CD4-positive, alpha-beta T cell treated with Interleukin-21 for 1 hour (primary cell): ENCODE data around the gene SPTB.
A peak's percentile ranks its signal among the peaks of the same experiment; 100 is the strongest.

ENCODE experiments used
- DNase-seq: peaks from one replicate; pipeline ENCODE4 v3.0.0-alpha.2; 2020

SPTB gene

DNA sequence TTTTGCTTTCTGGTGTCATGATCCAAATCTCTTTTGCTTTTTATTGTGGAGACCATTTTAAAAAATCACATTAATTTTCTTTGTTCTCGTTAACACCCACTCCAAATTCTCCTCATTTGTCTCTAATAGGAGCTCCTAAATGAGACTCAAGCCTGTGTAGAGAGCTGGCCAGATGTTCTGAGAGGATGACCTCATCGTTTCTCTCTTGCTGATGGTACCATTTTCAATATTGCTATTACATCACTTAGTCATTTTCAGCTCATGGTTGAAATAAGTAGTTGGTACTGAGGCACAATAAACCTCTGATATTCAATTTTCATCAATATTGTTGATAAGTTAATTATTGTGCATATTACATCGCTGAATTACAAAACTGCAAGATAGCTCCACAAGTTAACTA lies 31.5 kb downstream of the SPTB start:
- DNase-seq: no peak

DNA sequence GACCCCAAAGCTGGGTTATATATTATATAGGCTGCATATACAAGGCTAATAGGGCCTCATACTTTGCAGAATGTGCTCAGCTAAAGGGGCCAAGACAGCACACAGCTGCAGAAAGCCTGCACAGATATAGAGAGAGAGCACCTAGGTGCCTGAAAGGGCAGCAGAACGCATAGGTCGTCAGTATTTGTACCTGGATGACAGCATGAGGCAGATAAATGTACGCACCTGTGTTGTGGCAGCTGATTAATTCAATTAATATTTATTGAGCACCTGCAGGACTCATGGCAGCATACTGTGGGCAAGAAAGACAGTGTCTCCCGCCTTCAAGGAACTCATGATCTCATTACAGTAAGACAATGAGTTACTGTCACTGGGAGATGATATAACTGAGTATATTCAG lies 33.4 kb downstream of the SPTB start:
- no peak for DNase-seq

DNA sequence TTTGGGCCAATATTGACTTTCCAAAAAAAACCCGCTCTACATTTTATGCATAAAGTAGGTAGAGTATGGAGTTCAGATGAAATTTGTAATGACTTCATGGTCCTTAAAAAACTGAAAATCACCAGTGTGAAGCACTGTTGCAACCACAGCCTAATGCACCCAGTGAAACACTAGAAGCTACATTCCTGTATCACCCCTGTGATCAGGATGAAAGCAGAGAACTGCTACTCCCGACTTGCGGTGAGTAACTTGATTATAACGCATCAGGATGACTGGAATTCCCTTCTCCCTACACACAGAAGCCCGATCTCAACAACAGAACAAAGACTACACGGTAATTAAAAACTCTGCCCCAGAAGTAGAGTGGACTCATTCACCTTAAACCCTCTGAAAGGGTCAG lies 33.8 kb downstream of the SPTB start:
- no peak for DNase-seq

DNA sequence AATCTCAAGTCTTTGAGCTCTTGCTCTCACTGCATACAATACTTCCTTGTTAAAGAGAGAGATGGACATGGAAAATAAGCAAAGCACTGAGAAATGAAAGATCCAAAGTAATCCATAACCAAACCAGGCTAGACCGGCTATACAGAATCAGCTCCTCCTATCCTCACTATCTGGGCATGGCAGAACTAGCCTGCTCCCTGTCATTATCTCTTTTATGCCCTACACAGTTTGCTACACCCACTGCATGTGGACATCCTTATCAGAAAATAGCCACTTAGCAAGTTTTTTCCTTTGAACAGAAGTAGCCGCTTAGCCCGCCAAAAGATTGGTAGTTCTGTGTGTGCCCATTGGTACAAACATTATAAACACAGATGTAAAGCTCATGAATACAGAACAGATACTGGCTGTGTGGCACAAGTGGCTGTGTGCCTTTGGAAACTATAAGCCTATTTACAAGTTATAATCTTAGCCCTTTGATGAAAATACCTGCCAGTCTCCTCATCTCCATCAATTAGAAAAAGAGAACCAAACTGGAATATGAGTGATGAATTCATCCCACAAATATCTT lies 34.7 kb downstream of the SPTB start:
- no peak for DNase-seq

GRCh38 chr14:64844272-64844671 lies 35.4 kb downstream of the SPTB start:
- DNase-seq: no peak

DNA sequence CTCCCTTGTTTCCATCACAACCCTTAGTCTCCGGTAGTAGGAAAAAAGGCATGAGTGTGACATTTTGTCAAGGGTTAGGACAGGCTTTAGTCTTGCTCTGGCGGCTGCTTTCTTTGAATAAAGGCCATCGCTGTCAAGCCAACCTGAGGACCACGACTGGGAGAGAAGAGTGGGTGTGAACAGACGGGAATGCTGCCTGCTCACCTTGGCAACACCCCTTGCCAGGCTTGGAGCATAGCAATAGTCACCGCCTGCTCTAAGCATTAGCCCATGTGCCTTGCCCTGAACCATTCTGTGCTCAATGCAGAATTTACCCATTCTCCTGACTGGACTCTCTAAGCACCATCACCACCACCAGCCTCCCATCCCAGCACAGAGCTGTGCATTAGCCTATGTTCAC lies 36.2 kb downstream of the SPTB start:
- no peak for DNase-seq

- DNase-seq: no peak
These were observed 37.6 kb downstream of the SPTB start for GRCh38 chr14:64841772-64842750.

DNA sequence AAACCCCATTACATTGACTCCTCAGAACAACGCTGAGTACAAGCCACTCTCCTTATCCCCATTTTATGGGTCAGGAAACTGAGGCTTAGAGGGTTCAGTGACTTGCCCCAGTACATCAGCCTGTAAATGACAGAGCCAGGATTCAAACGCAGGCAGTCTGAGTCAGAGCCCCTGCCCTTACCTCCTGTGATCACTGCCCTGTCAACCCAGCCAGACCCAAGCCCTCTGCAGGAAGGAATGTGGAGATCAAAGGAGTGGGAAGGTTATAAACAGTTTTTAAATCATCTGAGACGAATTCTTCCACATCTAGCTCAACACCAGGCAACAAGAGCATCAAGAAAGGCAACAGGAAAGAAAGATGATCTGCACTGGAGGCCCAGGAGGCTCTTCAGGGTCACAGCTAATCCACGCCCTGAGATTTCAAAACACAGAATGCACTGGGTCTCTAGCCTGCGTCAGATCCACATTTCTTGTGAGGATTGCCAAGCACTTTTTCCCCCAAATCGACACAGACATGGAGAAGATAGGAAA lies 38.5 kb downstream of the SPTB start:
- DNase-seq: no peak

GRCh38 chr14:64838656-64839055 lies 41.1 kb downstream of the SPTB start:
- no peak for DNase-seq

- no peak for DNase-seq
These were observed 44.3 kb downstream of the SPTB start for GRCh38 chr14:64835431-64835830.

DNA sequence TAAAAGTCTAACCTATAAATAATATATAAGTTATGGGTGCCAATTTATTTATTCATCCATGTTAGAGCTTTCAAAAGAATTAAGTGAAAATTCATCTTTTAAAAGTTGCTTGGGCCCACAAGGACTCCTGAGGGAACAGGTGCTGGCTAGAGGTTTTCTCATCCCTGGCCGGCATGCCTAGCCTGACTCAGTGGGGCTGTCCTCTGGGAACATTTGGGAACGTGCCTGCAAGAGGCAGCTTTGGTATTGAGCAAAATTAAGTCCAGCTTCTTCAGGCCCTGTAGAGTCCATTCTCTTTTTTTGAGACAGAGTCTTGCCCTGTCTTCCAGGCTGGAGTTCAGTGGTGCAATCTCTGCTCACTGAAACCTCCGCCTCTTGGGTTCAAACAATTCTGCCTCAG lies 44.7 kb downstream of the SPTB start:
- DNase-seq: no peak

GRCh38 chr14:64831419-64831818 lies 48.3 kb downstream of the SPTB start:
- DNase-seq: no peak

GRCh38 chr14:64830961-64831360 lies 48.7 kb downstream of the SPTB start:
- no peak for DNase-seq

DNA sequence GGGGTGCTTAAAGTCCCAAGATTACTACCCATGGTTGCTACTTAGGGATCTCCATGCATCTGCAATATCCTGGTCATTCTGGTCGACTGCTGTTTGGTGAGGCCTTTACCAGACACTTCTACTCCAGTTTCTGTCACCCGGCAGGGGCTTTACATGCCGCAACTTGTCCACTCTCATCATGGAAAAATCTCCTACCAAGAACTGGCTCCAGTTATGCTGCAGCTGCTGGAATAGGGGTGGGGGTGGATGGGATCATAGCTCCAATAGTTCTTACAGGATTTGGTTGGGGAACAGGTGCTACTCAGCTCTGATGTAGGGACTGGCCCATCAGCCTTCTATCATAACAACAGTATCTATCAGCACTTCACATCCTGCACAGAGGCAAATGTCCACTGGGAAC lies 51.6 kb downstream of the SPTB start:
- no peak for DNase-seq

DNA sequence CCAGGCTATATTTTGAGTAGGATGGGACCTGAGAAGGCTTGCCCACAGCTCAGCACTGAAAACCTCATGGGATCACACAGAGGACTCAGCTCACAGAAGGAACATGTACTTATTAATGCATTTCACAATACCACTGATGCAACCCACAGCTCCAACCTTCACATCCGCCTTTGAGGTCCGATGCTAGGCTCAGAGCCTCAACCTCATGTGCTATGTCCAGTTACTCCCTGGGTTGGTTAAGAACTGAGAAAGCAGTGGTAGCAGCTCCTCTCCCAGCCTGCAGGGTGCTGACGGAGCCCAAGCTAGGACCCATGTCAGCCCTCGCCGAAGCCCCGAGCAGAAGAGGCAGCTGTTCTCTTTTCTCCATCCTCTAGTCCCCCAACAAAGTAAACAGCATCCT lies 52.9 kb downstream of the SPTB start:
- no peak for DNase-seq

DNA sequence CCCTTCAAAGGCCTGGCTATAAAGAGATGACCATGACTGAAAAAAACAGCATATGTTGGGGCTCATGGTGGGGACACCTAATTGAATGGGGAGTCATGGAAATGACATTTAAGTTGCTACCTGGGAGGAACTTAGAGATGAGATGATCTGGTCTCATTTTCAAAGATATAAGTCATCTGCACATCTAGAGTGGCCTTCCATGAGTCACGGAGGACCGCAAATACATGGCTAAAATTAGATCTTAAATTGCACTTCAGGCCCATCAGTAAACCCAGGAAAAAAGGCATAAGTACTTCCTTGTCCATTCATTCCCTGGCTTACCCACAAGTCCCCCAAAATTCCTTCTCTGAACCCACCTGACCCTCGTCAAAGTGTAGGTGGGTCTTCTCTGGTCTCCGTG lies 53.4 kb downstream of the SPTB start:
- DNase-seq: no peak

GRCh38 chr14:64825509-64825908 lies 54.2 kb downstream of the SPTB start:
- no peak for DNase-seq

GRCh38 chr14:64825006-64825405 lies 54.7 kb downstream of the SPTB start:
- no peak for DNase-seq

DNA sequence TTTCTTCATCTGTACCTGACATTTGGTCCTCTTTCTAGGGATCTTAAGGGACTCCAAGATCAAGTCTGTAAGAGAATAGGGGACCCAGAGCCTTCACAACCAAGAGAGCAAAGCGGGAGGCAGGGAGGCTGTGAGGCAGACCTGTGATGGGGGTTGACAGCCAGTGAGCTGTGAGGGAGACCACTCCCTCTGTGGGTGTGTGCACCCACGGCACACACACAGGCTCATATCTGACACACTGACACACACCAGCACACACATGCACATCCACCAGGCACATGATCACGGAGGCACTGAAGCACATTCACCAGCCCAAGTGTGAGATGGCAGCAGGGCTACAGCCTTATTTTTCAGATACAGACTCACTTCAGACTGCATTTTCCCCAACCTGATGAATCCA lies 55.2 kb downstream of the SPTB start:
- DNase-seq: no peak

GRCh38 chr14:64823305-64823861 lies 56.3 kb downstream of the SPTB start:
- peak; percentile 63 for DNase-seq

DNA sequence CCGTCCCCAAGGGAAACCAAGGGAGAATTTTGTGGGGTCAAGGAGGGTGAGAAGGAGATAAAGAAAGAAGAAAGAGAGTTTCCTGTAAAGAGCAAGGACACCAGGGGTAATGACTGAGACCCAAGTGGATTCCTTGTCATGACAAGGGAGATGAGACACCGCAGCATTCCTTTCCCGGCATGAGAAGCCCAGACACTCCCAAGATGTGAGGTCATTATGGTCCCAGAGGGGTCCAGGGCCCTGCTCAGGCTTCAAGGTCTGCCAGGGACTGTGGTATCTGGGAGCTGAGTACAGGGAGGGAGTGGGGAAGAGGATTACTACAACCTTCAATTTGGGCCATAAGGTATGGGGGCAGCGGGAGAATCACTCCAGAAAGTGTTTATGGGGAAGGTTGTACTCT lies 58.1 kb downstream of the SPTB start:
- DNase-seq: no peak

GRCh38 chr14:64818151-64818550 lies 61.6 kb downstream of the SPTB start:
- DNase-seq: no peak

DNA sequence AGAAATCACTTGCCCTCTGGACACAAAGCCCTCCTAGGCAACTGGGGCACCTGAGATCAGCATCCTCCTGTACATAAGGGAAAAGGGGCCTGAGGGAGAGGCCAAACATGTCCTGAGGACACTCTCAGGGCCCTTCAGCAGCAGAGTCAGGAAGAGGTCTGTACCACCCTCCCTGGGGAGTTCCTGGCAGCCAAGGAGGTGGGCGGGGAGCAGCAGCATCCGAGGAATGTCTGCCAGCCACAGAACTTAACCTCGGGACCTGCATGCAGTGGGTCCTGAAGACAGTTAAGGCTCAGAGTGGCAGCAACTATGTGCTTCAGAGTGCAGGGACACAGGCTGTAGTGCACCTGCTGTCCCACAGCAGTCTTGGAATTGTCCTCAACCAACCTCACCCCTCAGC lies 62.1 kb downstream of the SPTB start:
- DNase-seq: no peak

GRCh38 chr14:64816221-64816783 lies 63.4 kb downstream of the SPTB start:
- no peak for DNase-seq
